K562 (cell line): ENCODE results near the gene LRRC7. TPM values are rescaled to one million over a fixed set of nuclear protein-coding genes. Genes with fewer than 3 reads are reported as not detected.

Source experiments
- ATAC-seq: fragments of 200-7000 bp; cut with Tn5 transposase; 3 replicates; pipeline ENCODE4 v1.9.1; 2020; ENCODE audit warnings: moderate library complexity
- BruUV-seq: library from RNA; stranded (reverse); fragments of 400-500 nt; replicated peaks from 2 replicates; lab custom pipeline; 2021; lab: Mats Ljungman, UMichigan
- CTCF ChIA-PET: fragments of 300-600 bp; formaldehyde crosslinking; extraction: SDS; loops from one replicate; lab custom pipeline; 2021; ENCODE audit warnings: low intra/inter-chr PET ratio; lab: Yijun Ruan, JAX
- POLR2A ChIA-PET: fragments of 300-600, 350-650 bp; sonication (Branson Sonifier 250); formaldehyde crosslinking; extraction: SDS; loops from one replicate; lab custom pipeline; 2021; ENCODE audit warnings: antibody characterized with exemption, inconsistent platforms; lab: Yijun Ruan, JAX
- DNase-seq, 4 experiments: peaks; one replicate each; pipeline versions ENCODE4 v3.0.0 to v3.0.0-alpha.2; 2011 to 2018; ENCODE audit warnings: low spot score in 3 of 4, mixed read lengths in 3 of 4; ENCODE audit errors: extremely low read depth in 1 of 4
- FAIRE-seq: peaks from 2 replicates; lab custom pipeline; 2011; peaks lifted over from hg19 to GRCh38; lab: Jason Lieb, UNC
- H2AFZ ChIP-seq: 2 replicates; pipeline ENCODE4 v1.6.0; 2011; ENCODE audit warnings: low read depth, low read length, control low read depth, inconsistent platforms
- H3K27ac ChIP-seq: fragments of 200-600 bp; 3 replicates; pipeline ENCODE4 v1.8.0; 2011; ENCODE audit warnings: low read depth, mild to moderate bottlenecking, control low read depth, inconsistent platforms, low read length, moderate library complexity, mixed read lengths; ENCODE audit errors: extremely low read depth
- H3K27me3 ChIP-seq, 2 experiments: fragments of 300-600 bp in 1 of 2; 2 replicates in 1 of 2; 3 replicates in 1 of 2; pipeline versions ENCODE4 v1.6.0 to v1.8.0; 2011; ENCODE audit warnings: inconsistent platforms in 2 of 2, low read length in 2 of 2, mild to moderate bottlenecking in 1 of 2, mixed read lengths in 1 of 2, moderate library complexity in 1 of 2; ENCODE audit not compliant: control insufficient read depth in 2 of 2, insufficient read depth in 2 of 2
- H3K36me3 ChIP-seq: fragments of 300-600 bp; 3 replicates; pipeline ENCODE4 v1.8.0; 2011; ENCODE audit warnings: mild to moderate bottlenecking, low read length, inconsistent platforms; ENCODE audit not compliant: control insufficient read depth, insufficient read depth
- H3K4me1 ChIP-seq, 2 experiments: fragments of 200-600 bp in 1 of 2; replicated peaks in 1 of 2; 2 replicates in 1 of 2; 3 replicates in 1 of 2; pipeline versions ENCODE4 v1.5.1 to v1.8.0; 2011; ENCODE audit warnings: inconsistent platforms in 2 of 2, low read length in 2 of 2, mild to moderate bottlenecking in 1 of 2, mixed read lengths in 1 of 2, moderate library complexity in 1 of 2; ENCODE audit not compliant: control insufficient read depth in 2 of 2, insufficient read depth in 2 of 2
- H3K4me2 ChIP-seq: 2 replicates; pipeline ENCODE4 v1.6.1; 2011; ENCODE audit warnings: low read length, control low read depth, inconsistent platforms, mixed read lengths; ENCODE audit not compliant: insufficient read depth
- H3K4me3 ChIP-seq: fragments of 200-600 bp; sonication (generic), shearing (Covaris generic); 2 replicates; pipeline ENCODE4 v1.5.1; 2016; ENCODE audit warnings: control low read depth, inconsistent platforms
- H3K79me2 ChIP-seq: fragments of 200-600 bp; 3 replicates; pipeline ENCODE4 v1.8.0; 2011; ENCODE audit warnings: low read length, inconsistent platforms; ENCODE audit not compliant: control insufficient read depth, insufficient read depth
- H3K9ac ChIP-seq, 2 experiments: 2 replicates each; pipeline versions ENCODE4 v1.6.0 to v1.6.1; 2011; ENCODE audit warnings: low read depth in 2 of 2, low read length in 2 of 2, control low read depth in 1 of 2, inconsistent platforms in 1 of 2, mild to moderate bottlenecking in 1 of 2, mixed read lengths in 1 of 2; ENCODE audit not compliant: insufficient read depth in 1 of 2
- H3K9me1 ChIP-seq: one replicate; pipeline ENCODE4 v1.6.0; 2011; ENCODE audit warnings: inconsistent platforms, mild to moderate bottlenecking, low read length, moderate library complexity; ENCODE audit not compliant: control insufficient read depth, insufficient read depth
- H3K9me3 ChIP-seq: replicated peaks from 2 replicates; pipeline ENCODE4 v1.5.1; 2011; ENCODE audit warnings: low read depth, low read length, inconsistent platforms; ENCODE audit not compliant: control insufficient read depth, insufficient read depth
- H4K20me1 ChIP-seq: replicated peaks from 2 replicates; pipeline ENCODE4 v1.6.1; 2011; ENCODE audit warnings: low read length, inconsistent platforms, mixed read lengths; ENCODE audit not compliant: control insufficient read depth, insufficient read depth
- ADNP ChIP-seq: fragments of 200-800 bp; sonication (Bioruptor generic); IDR thresholded peaks from 2 replicates; pipeline ENCODE4 v1.6.1; 2016; ENCODE audit warnings: missing genetic modification characterization, missing compliant biosample characterization
- BDP1 ChIP-seq: IDR thresholded peaks from 3 replicates; pipeline ENCODE4 v1.6.1; 2011; ENCODE audit not compliant: insufficient read length, insufficient read depth
- NONO ChIP-seq, 2 experiments: fragments of 200-400 bp in 1 of 2; fragments of 450-650 bp in 1 of 2; formaldehyde crosslinking in 1 of 2; IDR thresholded peaks; 2 replicates each; pipeline ENCODE4 v1.6.1; 2017; ENCODE audit warnings: low read depth in 2 of 2, mild to moderate bottlenecking in 2 of 2, moderate library complexity in 2 of 2, low read length in 1 of 2
- SLC30A9 ChIP-seq: fragments of 250-450 bp; sonication (Bioruptor Pico); IDR thresholded peaks from 2 replicates; pipeline ENCODE4 v1.8.0; 2022; ENCODE audit warnings: mild to moderate bottlenecking, moderate library complexity
- ZC3H4 ChIP-seq: sonication (generic); formaldehyde crosslinking; IDR thresholded peaks from 2 replicates; pipeline ENCODE4 v1.9.0; 2021; ENCODE audit warnings: missing genetic modification reagents, borderline replicate concordance
- WGBS: fragments of 100-300 bp; shearing (Covaris generic); methylation state at CpG from one replicate; pipeline ENCODE4 v1.1.6; 2016; ENCODE audit warnings: low coverage, mixed read lengths; ENCODE audit not compliant: insufficient coverage; ENCODE audit errors: missing lambda C conversion rate; 5-methylcytosine and 5-hydroxymethylcytosine counted together
- in situ Hi-C: fragments of 300-500 bp; cut with MboI; formaldehyde crosslinking; loops from 4 replicates; pipeline ENCODE4 v1.15.0; 2018; ENCODE audit warnings: inconsistent platforms, mixed read lengths
- intact Hi-C: fragments of 100-400 bp; cut with micrococcal nuclease; formaldehyde crosslinking; loops from 2 replicates; pipeline ENCODE4 v1.14.2; 2022
- polyA plus RNA-seq, 8 experiments: library from polyadenylated mRNA; depleted of rRNA in 4 of 8; stranded (reverse) in 5 of 8; unstranded in 3 of 8; fragments of >200 nt; fragmentation: Nextera tagmentation in 2 of 8; fragmentation: Illumina TruSeq in 1 of 8; extraction: Ambion mirVana in 2 of 8; extraction: Trizol in 1 of 8; gene quantifications; 2 replicates each; pipeline versions ENCODE4 v1.2.1 to v1.2.3, GENCODE V29; 2011 to 2014; ENCODE audit warnings: inconsistent platforms in 1 of 8, missing spikeins in 1 of 8
- total RNA-seq, 7 experiments: library from RNA; depleted of rRNA in 6 of 7; stranded (reverse); fragments of >200 nt in 6 of 7; fragmentation: Illumina TruSeq in 2 of 7; extraction: Trizol in 2 of 7; gene quantifications; 2 replicates each; pipeline versions ENCODE4 v1.2.1 to v1.2.3, GENCODE V29; 2011 to 2021; ENCODE audit warnings: low replicate concordance in 1 of 7
- TF ChIP-seq, protein P1 (sequence below): fragments of 200-800 bp; sonication (Bioruptor generic); IDR thresholded peaks from 2 replicates; pipeline ENCODE4 v1.6.1; 2016; ENCODE audit warnings: missing genetic modification characterization, missing compliant biosample characterization
- TF ChIP-seq, protein P2 (sequence below): fragments of 150-350 bp; IDR thresholded peaks from 2 replicates; pipeline ENCODE4 v1.6.1; 2014; ENCODE audit warnings: low read depth, mild to moderate bottlenecking, low read length, borderline replicate concordance
- TF ChIP-seq, protein P3 (sequence below): sonication (generic); formaldehyde crosslinking; IDR thresholded peaks from 2 replicates; pipeline ENCODE4 v1.8.0; 2022; ENCODE audit warnings: mild to moderate bottlenecking, missing genetic modification reagents

Gene LRRC7
- total and polyA plus RNA-seq, 9 of the 15 experiments (the other 6 are each of a cell fraction or from before 2014, with no cell fraction given), result 0.09 to 0.94 (median 0.49) TPM

DNA sequence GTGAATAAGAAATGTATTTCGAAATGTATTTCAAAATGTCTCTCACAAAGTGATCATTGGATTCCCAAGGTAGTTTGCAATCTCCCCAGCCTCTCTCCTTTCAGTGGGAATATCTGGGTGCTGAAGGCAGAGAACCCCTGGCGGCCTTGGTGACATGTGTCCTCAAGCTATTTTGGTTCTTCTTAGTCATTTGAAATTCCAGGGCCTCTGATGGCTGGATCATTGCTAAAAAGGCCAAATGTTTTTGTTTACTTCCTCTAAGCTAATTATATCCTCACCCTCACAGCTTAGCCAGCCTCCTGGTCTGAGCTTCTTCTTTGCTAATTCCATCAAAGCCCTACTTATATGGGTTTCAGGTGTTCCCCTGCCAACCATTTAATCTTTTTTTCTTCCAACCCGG, 566.4 kb downstream of the LRRC7 start:
- POLR2A ChIA-PET, result no interaction called here
- Histone ChIP-seq H2AFZ (0 out of 2 replicates have a peak overlapping the region, but pooled peaks have one; percentile 19), H3K9ac (no peak overlapping the region), H3K4me1 (no peaks in the 10 kb centered on the region), H3K36me3 (no peaks in the 10 kb centered on the region), H3K79me2 (no peaks in the 10 kb centered on the region), H3K27me3 (no peaks in the 10 kb centered on the region), H3K4me2 (no peak overlapping the region), H3K9me3 (no peaks in the 10 kb centered on the region), H4K20me1 (no peaks in the 10 kb centered on the region), H3K27ac (no peak overlapping the region), H3K9me1 (no peaks in the 10 kb centered on the region), H3K4me3 (no peak overlapping the region)
- CTCF ChIA-PET, result interaction anchor here (0.8 kb wide), 1 partner anchor 8 kb away, joined by 3 read pairs; no protein-coding TSS in a partner anchor
- no peak for FAIRE-seq
- in situ Hi-C loops (loop anchor here (10.0 to 25.0 kb wide), 3 partner anchors 99 to 1647 kb away; partner anchors contain the start of gene DEPDC1), intact Hi-C loops (loop anchor here (5.0 kb wide), 2 partner anchors 278 to 913 kb away; partner anchors contain the start of genes CTH and PTGER3)
- DNase-seq, result no peak
- no TSS peak for BruUV-seq
- ATAC-seq, result no peak
- 37% methylated on average over 3 of the region's 3 CpGs for WGBS
- TF ChIP-seq SLC30A9 (CRISPR knock-in tag) (no peak), NONO (IDR thresholded peaks at IDR 0.05; ENCODE audit: low read depth in 2 of 2, low read length in 1 of 2) (no peak), BDP1 (no peak), ADNP (tag) (no peak), ZC3H4 (CRISPR knock-in tag) (no peak)
- TF ChIP-seq, protein P1, sequence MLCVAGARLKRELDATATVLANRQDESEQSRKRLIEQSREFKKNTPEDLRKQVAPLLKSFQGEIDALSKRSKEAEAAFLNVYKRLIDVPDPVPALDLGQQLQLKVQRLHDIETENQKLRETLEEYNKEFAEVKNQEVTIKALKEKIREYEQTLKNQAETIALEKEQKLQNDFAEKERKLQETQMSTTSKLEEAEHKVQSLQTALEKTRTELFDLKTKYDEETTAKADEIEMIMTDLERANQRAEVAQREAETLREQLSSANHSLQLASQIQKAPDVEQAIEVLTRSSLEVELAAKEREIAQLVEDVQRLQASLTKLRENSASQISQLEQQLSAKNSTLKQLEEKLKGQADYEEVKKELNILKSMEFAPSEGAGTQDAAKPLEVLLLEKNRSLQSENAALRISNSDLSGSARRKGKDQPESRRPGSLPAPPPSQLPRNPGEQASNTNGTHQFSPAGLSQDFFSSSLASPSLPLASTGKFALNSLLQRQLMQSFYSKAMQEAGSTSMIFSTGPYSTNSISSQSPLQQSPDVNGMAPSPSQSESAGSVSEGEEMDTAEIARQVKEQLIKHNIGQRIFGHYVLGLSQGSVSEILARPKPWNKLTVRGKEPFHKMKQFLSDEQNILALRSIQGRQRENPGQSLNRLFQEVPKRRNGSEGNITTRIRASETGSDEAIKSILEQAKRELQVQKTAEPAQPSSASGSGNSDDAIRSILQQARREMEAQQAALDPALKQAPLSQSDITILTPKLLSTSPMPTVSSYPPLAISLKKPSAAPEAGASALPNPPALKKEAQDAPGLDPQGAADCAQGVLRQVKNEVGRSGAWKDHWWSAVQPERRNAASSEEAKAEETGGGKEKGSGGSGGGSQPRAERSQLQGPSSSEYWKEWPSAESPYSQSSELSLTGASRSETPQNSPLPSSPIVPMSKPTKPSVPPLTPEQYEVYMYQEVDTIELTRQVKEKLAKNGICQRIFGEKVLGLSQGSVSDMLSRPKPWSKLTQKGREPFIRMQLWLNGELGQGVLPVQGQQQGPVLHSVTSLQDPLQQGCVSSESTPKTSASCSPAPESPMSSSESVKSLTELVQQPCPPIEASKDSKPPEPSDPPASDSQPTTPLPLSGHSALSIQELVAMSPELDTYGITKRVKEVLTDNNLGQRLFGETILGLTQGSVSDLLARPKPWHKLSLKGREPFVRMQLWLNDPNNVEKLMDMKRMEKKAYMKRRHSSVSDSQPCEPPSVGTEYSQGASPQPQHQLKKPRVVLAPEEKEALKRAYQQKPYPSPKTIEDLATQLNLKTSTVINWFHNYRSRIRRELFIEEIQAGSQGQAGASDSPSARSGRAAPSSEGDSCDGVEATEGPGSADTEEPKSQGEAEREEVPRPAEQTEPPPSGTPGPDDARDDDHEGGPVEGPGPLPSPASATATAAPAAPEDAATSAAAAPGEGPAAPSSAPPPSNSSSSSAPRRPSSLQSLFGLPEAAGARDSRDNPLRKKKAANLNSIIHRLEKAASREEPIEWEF (CRISPR knock-in tag), result no peak
- TF ChIP-seq, protein P2, sequence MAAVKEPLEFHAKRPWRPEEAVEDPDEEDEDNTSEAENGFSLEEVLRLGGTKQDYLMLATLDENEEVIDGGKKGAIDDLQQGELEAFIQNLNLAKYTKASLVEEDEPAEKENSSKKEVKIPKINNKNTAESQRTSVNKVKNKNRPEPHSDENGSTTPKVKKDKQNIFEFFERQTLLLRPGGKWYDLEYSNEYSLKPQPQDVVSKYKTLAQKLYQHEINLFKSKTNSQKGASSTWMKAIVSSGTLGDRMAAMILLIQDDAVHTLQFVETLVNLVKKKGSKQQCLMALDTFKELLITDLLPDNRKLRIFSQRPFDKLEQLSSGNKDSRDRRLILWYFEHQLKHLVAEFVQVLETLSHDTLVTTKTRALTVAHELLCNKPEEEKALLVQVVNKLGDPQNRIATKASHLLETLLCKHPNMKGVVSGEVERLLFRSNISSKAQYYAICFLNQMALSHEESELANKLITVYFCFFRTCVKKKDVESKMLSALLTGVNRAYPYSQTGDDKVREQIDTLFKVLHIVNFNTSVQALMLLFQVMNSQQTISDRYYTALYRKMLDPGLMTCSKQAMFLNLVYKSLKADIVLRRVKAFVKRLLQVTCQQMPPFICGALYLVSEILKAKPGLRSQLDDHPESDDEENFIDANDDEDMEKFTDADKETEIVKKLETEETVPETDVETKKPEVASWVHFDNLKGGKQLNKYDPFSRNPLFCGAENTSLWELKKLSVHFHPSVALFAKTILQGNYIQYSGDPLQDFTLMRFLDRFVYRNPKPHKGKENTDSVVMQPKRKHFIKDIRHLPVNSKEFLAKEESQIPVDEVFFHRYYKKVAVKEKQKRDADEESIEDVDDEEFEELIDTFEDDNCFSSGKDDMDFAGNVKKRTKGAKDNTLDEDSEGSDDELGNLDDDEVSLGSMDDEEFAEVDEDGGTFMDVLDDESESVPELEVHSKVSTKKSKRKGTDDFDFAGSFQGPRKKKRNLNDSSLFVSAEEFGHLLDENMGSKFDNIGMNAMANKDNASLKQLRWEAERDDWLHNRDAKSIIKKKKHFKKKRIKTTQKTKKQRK, result no peak
- TF ChIP-seq, protein P3, sequence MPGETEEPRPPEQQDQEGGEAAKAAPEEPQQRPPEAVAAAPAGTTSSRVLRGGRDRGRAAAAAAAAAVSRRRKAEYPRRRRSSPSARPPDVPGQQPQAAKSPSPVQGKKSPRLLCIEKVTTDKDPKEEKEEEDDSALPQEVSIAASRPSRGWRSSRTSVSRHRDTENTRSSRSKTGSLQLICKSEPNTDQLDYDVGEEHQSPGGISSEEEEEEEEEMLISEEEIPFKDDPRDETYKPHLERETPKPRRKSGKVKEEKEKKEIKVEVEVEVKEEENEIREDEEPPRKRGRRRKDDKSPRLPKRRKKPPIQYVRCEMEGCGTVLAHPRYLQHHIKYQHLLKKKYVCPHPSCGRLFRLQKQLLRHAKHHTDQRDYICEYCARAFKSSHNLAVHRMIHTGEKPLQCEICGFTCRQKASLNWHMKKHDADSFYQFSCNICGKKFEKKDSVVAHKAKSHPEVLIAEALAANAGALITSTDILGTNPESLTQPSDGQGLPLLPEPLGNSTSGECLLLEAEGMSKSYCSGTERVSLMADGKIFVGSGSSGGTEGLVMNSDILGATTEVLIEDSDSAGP (CRISPR knock-in tag), result no peak
